Fibroblast of villous mesenchyme (primary cell): ENCODE measurements around the gene ANXA6. TPM values are rescaled to one million over a fixed set of nuclear protein-coding genes. Genes with fewer than 3 reads are reported as not detected.

Experiments
- DNase-seq: peaks from one replicate; pipeline ENCODE4 v3.0.0-alpha.2; 2010; ENCODE audit warnings: low read depth
- H3K4me3 ChIP-seq: 2 replicates; pipeline ENCODE4 v1.5.1; 2011; ENCODE audit warnings: low read depth, mild to moderate bottlenecking, low read length
- CTCF ChIP-seq: IDR thresholded peaks from 2 replicates; pipeline ENCODE4 v1.5.1; 2012; ENCODE audit warnings: low read depth, mild to moderate bottlenecking, low read length; ENCODE audit not compliant: insufficient read depth
- total RNA-seq: library from RNA; depleted of rRNA; stranded (reverse); fragments of >200 nt; gene quantifications from 2 replicates; pipeline ENCODE4 v1.2.3, GENCODE V29; 2012

The ANXA6 gene
- total RNA-seq, 1 donor, result 537 TPM

- H3K4me3 ChIP-seq, result no peak overlapping the region
- TF ChIP-seq CTCF, result no peak
- no peak for DNase-seq
These were observed 18.6 kb downstream of the ANXA6 start for GRCh38 chr5:151139015-151139414.

DNA sequence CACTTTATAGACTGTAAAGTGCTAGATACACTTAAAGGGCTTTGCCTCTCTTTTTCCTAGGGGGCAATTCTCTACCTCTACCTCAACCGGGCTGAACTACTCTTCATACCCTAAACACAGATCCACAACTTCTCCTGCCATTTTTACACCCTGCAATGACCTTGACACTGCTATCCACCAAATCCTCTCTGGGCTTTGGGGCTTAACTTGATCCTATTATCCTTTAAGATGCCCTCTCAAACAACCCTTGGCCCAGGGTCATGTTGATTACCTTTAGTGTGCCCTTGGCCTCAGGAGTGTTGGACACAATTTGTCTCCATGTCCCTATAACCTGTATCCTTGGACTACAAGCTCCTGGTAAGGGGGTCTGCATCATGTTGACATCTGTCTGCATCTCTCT is 19.5 kb downstream of the ANXA6 start:
- TF ChIP-seq CTCF, result no peak
- DNase-seq, result no peak
- H3K4me3 ChIP-seq, result no peak overlapping the region

- H3K4me3 ChIP-seq, result no peak overlapping the region
- TF ChIP-seq CTCF, result no peak
- DNase-seq, result no peak
These were observed 20.3 kb downstream of the ANXA6 start for GRCh38 chr5:151137067-151137825.

GRCh38 chr5:151134228-151134627 is 23.4 kb downstream of the ANXA6 start:
- no peak for TF ChIP-seq CTCF
- DNase-seq, result no peak
- H3K4me3 ChIP-seq, result no peak overlapping the region

- TF ChIP-seq CTCF, result no peak
- no peak overlapping the region for H3K4me3 ChIP-seq
- no peak for DNase-seq
These were observed 24.6 kb downstream of the ANXA6 start for GRCh38 chr5:151132963-151133362.

GRCh38 chr5:151130922-151131891 is 26.4 kb downstream of the ANXA6 start:
- no peak overlapping the region for H3K4me3 ChIP-seq
- no peak for TF ChIP-seq CTCF
- DNase-seq, result no peak
